Occipital lobe (tissue), 2 donors: Measurements from ENCODE around the gene RGL4. TPM values are rescaled to one million over a fixed set of nuclear protein-coding genes. Genes with fewer than 3 reads are reported as not detected.
"Not testable (repeated sequence)": the region's sequence is repeated elsewhere in the genome, so short reads cannot be mapped to it uniquely, and the experiment has no call there.

Source experiments
- DNase-seq: peaks from one replicate; lab custom pipeline; 2025; lab: John Stamatoyannopoulos, UW
- total RNA-seq: library from RNA; depleted of rRNA; stranded (reverse); fragments of >200 nt; gene quantifications from one replicate; pipeline ENCODE4 v1.2.3, GENCODE V29; 2014

The RGL4 gene
- total RNA-seq: not detected

GRCh38 chr22:23690713-23691112 lies at the start of gene RGL4:
Gene RGL4, plus strand, starts transcription at chr22:23691013. Its CDS starts 1,018 bp downstream, at chr22:23692031.
- no peak for DNase-seq

GRCh38 chr22:23646526-23646925 lies 44.3 kb upstream of the RGL4 start:
- not testable (repeated sequence) for DNase-seq

DNA sequence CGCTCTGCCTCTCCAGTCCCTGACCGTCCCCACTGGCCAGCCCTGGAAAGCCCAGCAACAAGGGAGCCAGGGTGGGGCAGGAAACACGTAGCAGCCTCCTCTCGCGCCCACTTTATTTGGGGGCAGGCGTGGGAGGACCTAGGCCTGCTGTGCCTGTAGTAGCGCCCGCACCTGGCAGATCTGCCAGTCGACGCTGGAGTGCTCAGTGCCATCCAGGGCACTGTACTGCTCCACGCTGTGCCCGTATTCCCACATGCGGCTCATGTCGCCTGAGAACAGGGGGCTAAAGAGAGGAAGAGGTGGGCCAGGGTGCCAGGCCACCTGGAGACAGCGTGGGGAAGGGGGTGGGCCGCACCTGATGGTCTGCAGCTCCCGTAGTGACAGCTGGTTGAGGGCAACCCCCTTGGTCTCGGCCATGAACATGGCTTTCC lies 41.7 kb upstream of the RGL4 start:
- DNase-seq: no peak

DNA sequence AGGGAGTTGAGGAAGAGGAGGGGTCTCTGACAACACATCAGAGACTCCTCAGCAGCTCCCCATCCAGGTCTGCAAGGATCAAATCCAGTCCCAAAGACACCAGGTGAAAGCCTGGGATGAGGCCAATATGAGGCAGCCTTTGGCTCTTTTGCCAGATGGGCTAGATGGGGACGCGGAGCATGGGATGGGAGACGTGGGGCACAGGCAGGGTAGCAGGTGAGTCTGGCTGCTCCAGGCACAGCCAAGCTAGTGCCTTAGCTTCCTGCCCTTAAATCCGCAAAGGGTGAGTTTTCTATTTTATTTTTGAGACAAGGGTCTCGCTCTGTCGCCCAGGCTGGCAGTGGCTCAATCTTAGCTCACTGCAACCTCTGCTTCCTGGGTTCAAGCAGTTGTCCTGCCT lies 39.1 kb upstream of the RGL4 start:
- no peak for DNase-seq

- DNase-seq: no peak
Observed at GRCh38 chr22:23652286-23652685, 38.5 kb upstream of the RGL4 start.

DNA sequence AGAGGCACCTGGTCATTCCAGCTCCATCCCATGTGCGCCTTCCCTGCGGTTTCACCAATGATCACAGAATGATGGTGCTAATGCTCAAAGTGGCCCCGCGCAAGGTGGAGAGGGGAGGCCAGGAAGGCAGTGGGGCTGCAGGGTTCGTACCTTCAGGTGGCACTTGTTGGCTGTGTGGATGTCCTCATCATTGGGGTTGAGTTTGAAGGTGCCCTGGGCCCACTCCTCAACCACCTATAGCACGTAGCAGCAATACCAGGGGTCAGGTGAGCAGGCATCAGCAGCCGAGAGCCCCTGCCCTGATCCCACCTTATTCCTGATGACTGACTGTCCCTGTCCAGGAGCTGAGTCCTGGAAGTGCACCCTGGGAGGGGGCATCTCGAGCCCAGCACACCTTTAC lies 38.1 kb upstream of the RGL4 start:
- no peak for DNase-seq

GRCh38 chr22:23655891-23656475 lies 34.8 kb upstream of the RGL4 start:
- DNase-seq: no peak

DNA sequence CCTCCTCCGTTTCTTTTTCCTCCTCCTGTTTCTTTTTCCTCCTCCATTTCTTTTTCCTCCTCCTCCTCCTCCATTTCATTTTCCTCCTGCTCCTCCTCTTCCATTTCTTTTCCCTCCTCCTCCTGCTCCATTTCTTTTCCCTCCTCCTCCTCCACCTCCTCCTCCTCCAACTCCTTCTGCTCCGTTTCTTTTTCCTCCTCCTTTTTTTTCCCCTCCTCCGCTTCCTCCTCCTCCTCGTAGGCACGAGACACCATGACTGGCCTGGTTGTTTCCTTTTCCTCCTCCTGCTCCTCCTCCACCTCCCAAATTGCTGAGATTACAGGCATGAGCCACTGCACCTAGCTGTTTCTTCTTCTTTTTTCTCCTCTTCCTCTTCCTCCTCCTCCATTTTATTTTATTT lies 33.1 kb upstream of the RGL4 start:
- DNase-seq: no peak

DNA sequence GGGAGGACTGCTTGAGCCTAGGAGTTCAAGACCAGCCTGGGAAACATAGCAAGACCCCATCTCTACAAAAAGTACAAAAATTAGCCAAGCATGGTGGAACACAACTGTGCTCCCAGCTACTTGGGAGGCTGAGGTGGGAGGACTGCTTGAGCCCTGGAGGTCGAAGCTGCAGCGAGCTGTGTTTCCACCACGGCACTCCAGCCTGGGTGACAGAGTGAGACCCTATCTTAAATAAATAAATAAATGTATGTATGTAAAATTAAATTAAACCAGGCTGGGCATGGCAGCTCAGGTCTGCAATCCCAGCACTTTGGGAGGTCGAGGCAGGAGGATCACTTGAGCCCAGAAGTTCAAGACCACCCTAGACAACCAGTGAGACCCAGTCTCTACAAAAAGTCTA lies 30.4 kb upstream of the RGL4 start:
- DNase-seq: not testable (repeated sequence)

GRCh38 chr22:23670378-23671295 lies 20.2 kb upstream of the RGL4 start:
- DNase-seq: no peak

- DNase-seq: not testable (repeated sequence)
Observed at GRCh38 chr22:23671387-23671786, 19.4 kb upstream of the RGL4 start.

DNA sequence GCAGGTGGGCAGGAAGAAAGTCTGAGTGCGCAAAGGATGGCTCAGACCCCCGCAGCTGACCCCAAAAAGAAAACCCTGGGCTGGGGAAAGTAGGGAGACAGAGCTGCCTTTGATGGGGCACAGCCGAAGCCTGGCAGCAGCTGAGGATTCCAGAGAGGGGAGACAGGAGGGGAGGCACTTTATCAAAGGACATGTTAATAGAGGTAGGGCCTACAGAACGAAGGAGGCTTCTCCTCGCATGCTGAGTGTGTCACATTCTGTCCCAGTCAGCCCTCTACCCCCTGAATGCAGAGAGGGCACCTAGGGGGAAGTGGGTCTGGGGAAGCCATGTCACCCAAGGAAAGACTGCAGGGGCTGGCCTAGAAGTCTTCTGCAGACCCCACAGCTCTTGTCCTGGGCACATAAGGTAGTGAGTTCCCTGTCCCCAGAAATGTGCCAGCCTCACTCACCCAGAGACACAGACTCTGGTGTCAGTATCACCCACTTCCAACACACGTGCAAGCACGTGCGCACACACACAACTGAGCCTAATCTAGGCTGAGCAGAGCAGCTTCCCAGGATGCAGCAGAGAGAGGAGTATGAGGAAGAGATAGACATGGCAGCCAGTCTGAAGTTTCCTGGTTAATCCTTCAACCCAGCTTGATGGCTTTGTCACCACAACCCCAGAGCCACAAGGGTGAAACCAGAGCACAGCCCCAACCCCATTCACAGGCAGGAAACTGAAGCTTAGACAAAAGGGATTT lies 18.3 kb upstream of the RGL4 start:
- DNase-seq: not testable (repeated sequence)

- no peak for DNase-seq
Observed at GRCh38 chr22:23673050-23673620, 17.7 kb upstream of the RGL4 start.

DNA sequence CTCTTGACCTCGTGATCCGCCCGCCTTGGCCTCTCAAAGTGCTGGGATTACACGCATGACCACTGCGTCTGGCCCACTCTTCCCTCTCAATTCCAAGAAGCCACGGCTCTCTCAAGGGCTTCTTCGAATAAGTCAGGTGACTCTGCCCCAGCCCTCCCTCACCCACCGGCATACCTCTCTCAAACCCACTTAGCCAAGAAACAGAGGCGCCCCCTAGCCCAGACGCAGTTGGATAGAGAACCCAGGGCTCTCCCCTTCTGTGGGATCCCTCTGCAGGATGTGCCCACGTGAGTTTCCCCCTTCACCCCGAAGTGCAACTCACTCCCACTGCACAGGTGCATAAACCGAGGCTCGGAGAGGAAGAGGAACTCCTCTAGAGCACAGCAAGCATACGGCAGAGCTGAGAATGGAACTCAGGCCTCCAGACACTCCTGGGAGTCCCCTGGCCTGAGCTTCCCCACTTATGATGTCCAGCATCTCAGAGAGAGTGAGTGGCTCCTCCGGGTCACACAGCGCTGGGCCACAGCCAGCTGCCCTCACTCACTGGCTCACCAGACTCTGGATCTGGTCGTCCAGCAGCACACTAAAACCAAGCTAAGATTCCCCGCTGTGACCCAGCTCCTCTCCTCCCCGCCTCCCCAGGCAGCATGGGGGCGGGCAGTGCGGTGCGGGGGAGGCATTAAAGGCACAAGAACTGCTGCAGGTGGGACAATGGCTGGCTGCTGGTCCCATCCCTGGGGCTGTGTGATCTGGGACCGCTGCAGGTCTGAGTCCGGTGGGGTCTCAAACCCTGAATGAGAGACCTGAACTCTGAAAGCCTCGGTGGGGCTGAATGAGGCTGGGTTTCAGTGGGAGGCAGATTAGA lies 16.8 kb upstream of the RGL4 start:
- no peak for DNase-seq

GRCh38 chr22:23674886-23675501 lies 15.8 kb upstream of the RGL4 start:
- not testable (repeated sequence) for DNase-seq

GRCh38 chr22:23675502-23676415 lies 15.1 kb upstream of the RGL4 start:
- no peak for DNase-seq

- not testable (repeated sequence) for DNase-seq
Observed at GRCh38 chr22:23676841-23677700, 13.7 kb upstream of the RGL4 start.

GRCh38 chr22:23677701-23677995 lies 13.2 kb upstream of the RGL4 start:
- DNase-seq: no peak
